Liver (tissue), 9 donors: ENCODE results near the gene RAPGEF6. TPM values are rescaled to one million over a fixed set of nuclear protein-coding genes. Genes with fewer than 3 reads are reported as not detected.

ENCODE experiments used
- DNase-seq: peaks from one replicate; pipeline ENCODE4 v3.0.0-alpha.2; 2017; ENCODE audit warnings: low spot score
- H3K27ac ChIP-seq, 2 donors: one replicate each; pipeline ENCODE4 v1.7.0; 2013; ENCODE audit warnings: inconsistent platforms in 2 of 2, low read length in 2 of 2, control low read depth in 1 of 2, low read depth in 1 of 2, mild to moderate bottlenecking in 1 of 2
- H3K27me3 ChIP-seq, 4 donors: one replicate each; pipeline versions ENCODE4 v1.6.1 to v1.7.0; 2013; ENCODE audit warnings: low read length in 3 of 4, inconsistent platforms in 1 of 4, mild to moderate bottlenecking in 1 of 4, moderate library complexity in 1 of 4; ENCODE audit not compliant: control insufficient read depth in 4 of 4, insufficient read depth in 4 of 4
- H3K36me3 ChIP-seq, 4 donors: one replicate each; pipeline versions ENCODE4 v1.6.1 to v1.7.0; 2013; ENCODE audit warnings: low read length in 3 of 4, mild to moderate bottlenecking in 3 of 4, low read depth in 1 of 4, moderate library complexity in 1 of 4; ENCODE audit not compliant: control insufficient read depth in 4 of 4, insufficient read depth in 3 of 4
- H3K4me1 ChIP-seq, 4 donors: one replicate each; pipeline versions ENCODE4 v1.6.1 to v1.7.0; 2013; ENCODE audit warnings: low read length in 3 of 4, mild to moderate bottlenecking in 3 of 4, moderate library complexity in 1 of 4; ENCODE audit not compliant: control insufficient read depth in 4 of 4, insufficient read depth in 4 of 4
- H3K4me3 ChIP-seq, 3 donors: one replicate each; pipeline versions ENCODE4 v1.6.1 to v1.7.0; 2013; ENCODE audit warnings: low read length in 3 of 3, control low read depth in 1 of 3, low read depth in 1 of 3, mild to moderate bottlenecking in 1 of 3
- H3K9ac ChIP-seq, 2 donors: one replicate each; pipeline ENCODE4 v1.7.0; 2013; ENCODE audit warnings: low read length in 2 of 2, mild to moderate bottlenecking in 2 of 2, moderate library complexity in 2 of 2, control low read depth in 1 of 2, low read depth in 1 of 2
- H3K9me3 ChIP-seq, 4 donors: one replicate each; pipeline versions ENCODE4 v1.6.1 to v1.7.0; 2013; ENCODE audit warnings: low read length in 3 of 4; ENCODE audit not compliant: control insufficient read depth in 4 of 4
- EGR1 ChIP-seq, 2 donors: IDR thresholded peaks; 2 replicates each; pipeline ENCODE4 v1.6.1; 2016 to 2018; ENCODE audit warnings: antibody characterized with exemption in 2 of 2, low read depth in 2 of 2
- FOXA1 ChIP-seq: IDR thresholded peaks from 2 replicates; pipeline ENCODE4 v1.6.1; 2016; ENCODE audit warnings: antibody characterized with exemption
- FOXA2 ChIP-seq: IDR thresholded peaks from 2 replicates; pipeline ENCODE4 v1.6.1; 2016; ENCODE audit warnings: antibody characterized with exemption
- GABPA ChIP-seq, 2 donors: IDR thresholded peaks in 1 of 2; conservative IDR thresholded peaks in 1 of 2; 2 replicates each; pipeline ENCODE4 v1.6.1; 2016; ENCODE audit warnings: antibody characterized with exemption in 2 of 2, mild to moderate bottlenecking in 1 of 2, moderate library complexity in 1 of 2
- HNF4A ChIP-seq, 2 donors: conservative IDR thresholded peaks; 2 replicates each; pipeline ENCODE4 v1.6.1; 2016; ENCODE audit warnings: antibody characterized with exemption in 2 of 2, mild to moderate bottlenecking in 2 of 2
- NR2F2 ChIP-seq: IDR thresholded peaks from 2 replicates; pipeline ENCODE4 v1.6.1; 2016; ENCODE audit warnings: antibody characterized with exemption
- RAD21 ChIP-seq, 2 donors: IDR thresholded peaks; 2 replicates each; pipeline ENCODE4 v1.6.1; 2016; ENCODE audit warnings: antibody characterized with exemption in 2 of 2, mild to moderate bottlenecking in 2 of 2
- RXRA ChIP-seq, 2 donors: IDR thresholded peaks; 2 replicates each; pipeline ENCODE4 v1.6.1; 2017 to 2018; ENCODE audit warnings: antibody characterized with exemption in 2 of 2, mild to moderate bottlenecking in 1 of 2
- TAF1 ChIP-seq: conservative IDR thresholded peaks from 2 replicates; pipeline ENCODE4 v1.6.1; 2016; ENCODE audit warnings: antibody characterized with exemption, mild to moderate bottlenecking
- YY1 ChIP-seq: IDR thresholded peaks from 2 replicates; pipeline ENCODE4 v1.6.1; 2016; ENCODE audit warnings: antibody characterized with exemption, mild to moderate bottlenecking
- WGBS: extraction: QIAGEN DNeasy Blood & Tissue Kit; methylation state at CpG from one replicate; pipeline ENCODE4 v1.1.7; 2013; 5-methylcytosine and 5-hydroxymethylcytosine counted together
- polyA plus RNA-seq, 2 donors: library from polyadenylated mRNA; stranded (reverse) in 1 of 2; unstranded in 1 of 2; fragments of 200-250 nt in 1 of 2; fragments of >200 nt in 1 of 2; fragmentation: Nextera tagmentation in 1 of 2; extraction: Ambion mirVana in 1 of 2; gene quantifications; one replicate each; pipeline versions ENCODE4 v1.2.1 to v1.2.3, GENCODE V29; 2013 to 2015
- total RNA-seq, 2 donors: library from RNA; depleted of rRNA; stranded (reverse); fragments of >200 nt; gene quantifications; one replicate each; pipeline ENCODE4 v1.2.3, GENCODE V29; 2014
- TF ChIP-seq, protein P1 (sequence below): IDR thresholded peaks from 2 replicates; pipeline ENCODE4 v1.6.1; 2016; ENCODE audit warnings: antibody characterized with exemption
- TF ChIP-seq, protein P2 (sequence below): fragments of 150-350 bp; IDR thresholded peaks from 2 replicates; pipeline ENCODE4 v1.5.1; 2017; ENCODE audit warnings: improper control_type of control experiment, low read depth, low read length; ENCODE audit not compliant: missing input control
- donor health status: healthy.
- donor health status: healthy.
- donor health status: healthy.
- donor health status: healthy.
- donor health status: healthy.

Gene RAPGEF6
- total and polyA plus RNA-seq, 4 donors, result 1.7 to 16.1 (median 8.6) TPM

DNA sequence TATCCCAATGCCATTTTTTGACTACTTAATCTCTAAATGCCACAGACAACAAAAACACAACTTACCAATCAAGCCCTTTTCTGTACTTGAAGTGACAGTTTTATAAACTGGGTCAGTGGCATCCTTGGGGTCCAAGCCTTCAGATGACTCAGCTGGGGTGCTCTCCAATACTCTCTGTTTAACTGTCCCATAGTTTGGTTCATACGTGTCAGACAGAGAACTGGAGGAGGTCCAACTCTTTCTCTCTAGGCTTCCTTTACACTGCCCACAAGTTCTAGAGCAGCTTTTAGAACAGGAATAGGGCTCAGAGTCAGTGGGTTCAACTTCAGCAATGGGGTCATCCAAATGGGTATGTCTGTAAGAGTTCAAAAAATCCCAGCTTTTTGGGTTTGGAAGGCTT is 204.2 kb downstream of the RAPGEF6 start:
- H3K4me3 ChIP-seq, result no peak overlapping the region
- H3K9ac ChIP-seq, result no peak overlapping the region
- H3K27me3 ChIP-seq, result no peaks in the 10 kb centered on the region
- TF ChIP-seq FOXA1 (no peak), HNF4A (conservative IDR thresholded peaks at IDR 0.05) (no peak)
- DNase-seq, result no peak
- H3K27ac ChIP-seq, result no peak overlapping the region
- no peaks in the 10 kb centered on the region for H3K9me3 ChIP-seq
- 69% methylated on average over 1 of the region's 1 CpG for WGBS
- H3K4me1 ChIP-seq, result no peaks in the 10 kb centered on the region
- H3K36me3 ChIP-seq, result peaks cover 10 to 29% (median 22%) of the 10 kb centered on the region in 4 donors

DNA sequence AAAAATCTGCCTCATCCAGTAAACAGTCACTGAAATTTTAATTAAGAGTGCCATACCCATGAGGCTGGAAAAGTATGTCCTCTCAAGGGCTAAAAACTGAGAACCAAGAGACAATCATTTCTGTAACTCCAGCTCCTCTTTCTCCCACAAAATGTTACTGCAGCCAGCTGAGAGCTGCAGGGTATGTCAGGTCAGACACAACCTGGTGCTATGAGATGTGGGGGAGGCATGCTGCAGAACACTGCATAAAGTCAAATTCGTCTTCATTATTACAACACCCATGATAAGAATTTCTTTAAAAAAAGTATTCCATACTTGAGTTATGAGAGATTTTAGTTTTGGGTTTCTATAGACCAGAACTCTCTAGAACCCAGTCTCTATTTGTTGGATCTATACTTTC is 209.0 kb downstream of the RAPGEF6 start:
- Histone ChIP-seq H3K9me3 (no peaks in the 10 kb centered on the region), H3K36me3 (peaks cover 10 to 21% (median 12%) of the 10 kb centered on the region in 4 donors), H3K9ac (no peak overlapping the region), H3K27me3 (no peaks in the 10 kb centered on the region), H3K4me3 (no peak overlapping the region), H3K4me1 (no peaks in the 10 kb centered on the region), H3K27ac (no peak overlapping the region)
- DNase-seq, result no peak
- TF ChIP-seq RXRA (IDR thresholded peaks at IDR 0.05), result no peak
- no peak for TF ChIP-seq NR2F2
- no peak for TF ChIP-seq HNF4A (conservative IDR thresholded peaks at IDR 0.05)
- TF ChIP-seq YY1, result no peak
- TF ChIP-seq, protein P1, sequence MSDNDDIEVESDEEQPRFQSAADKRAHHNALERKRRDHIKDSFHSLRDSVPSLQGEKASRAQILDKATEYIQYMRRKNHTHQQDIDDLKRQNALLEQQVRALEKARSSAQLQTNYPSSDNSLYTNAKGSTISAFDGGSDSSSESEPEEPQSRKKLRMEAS, result no peak
- no peak for TF ChIP-seq FOXA1
- 99% methylated on average over 1 of the region's 1 CpG for WGBS

DNA sequence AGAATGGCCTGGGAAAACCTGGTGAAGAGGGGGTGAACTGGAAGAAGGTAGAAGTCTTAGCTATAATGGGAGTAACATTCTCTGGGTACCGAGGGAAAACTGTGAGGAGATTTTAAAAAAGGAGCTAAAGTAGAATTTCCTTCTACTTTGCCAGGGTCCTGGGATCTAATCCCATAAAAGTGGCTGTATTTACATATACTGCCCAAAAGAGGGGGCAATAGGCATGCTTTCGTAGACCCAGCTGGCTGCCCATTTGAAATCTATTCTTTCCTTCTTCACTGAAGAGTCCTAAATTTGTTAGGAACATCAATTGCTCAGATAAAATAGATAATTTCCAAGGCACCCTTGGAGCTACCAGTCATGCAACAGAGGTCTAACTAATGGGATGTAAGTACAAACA is 212.0 kb downstream of the RAPGEF6 start:
- 84% methylated on average over 2 of the region's 2 CpGs for WGBS
- Histone ChIP-seq H3K4me3 (no peak overlapping the region), H3K9me3 (no peaks in the 10 kb centered on the region), H3K27ac (no peak overlapping the region), H3K36me3 (peaks cover 0 to 6% (median 4%) of the 10 kb centered on the region in 4 donors), H3K9ac (no peak overlapping the region), H3K27me3 (no peaks in the 10 kb centered on the region), H3K4me1 (no peaks in the 10 kb centered on the region)
- peak; percentile 74 to 77 for TF ChIP-seq RAD21 (IDR thresholded peaks at IDR 0.05)
- TF ChIP-seq RXRA (IDR thresholded peaks at IDR 0.05), result no peak
- no peak for TF ChIP-seq EGR1 (IDR thresholded peaks at IDR 0.05; ENCODE audit: low read depth in 2 of 2)
- TF ChIP-seq, protein P2, sequence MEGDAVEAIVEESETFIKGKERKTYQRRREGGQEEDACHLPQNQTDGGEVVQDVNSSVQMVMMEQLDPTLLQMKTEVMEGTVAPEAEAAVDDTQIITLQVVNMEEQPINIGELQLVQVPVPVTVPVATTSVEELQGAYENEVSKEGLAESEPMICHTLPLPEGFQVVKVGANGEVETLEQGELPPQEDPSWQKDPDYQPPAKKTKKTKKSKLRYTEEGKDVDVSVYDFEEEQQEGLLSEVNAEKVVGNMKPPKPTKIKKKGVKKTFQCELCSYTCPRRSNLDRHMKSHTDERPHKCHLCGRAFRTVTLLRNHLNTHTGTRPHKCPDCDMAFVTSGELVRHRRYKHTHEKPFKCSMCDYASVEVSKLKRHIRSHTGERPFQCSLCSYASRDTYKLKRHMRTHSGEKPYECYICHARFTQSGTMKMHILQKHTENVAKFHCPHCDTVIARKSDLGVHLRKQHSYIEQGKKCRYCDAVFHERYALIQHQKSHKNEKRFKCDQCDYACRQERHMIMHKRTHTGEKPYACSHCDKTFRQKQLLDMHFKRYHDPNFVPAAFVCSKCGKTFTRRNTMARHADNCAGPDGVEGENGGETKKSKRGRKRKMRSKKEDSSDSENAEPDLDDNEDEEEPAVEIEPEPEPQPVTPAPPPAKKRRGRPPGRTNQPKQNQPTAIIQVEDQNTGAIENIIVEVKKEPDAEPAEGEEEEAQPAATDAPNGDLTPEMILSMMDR, result peak; percentile 49
- DNase-seq, result no peak

DNA sequence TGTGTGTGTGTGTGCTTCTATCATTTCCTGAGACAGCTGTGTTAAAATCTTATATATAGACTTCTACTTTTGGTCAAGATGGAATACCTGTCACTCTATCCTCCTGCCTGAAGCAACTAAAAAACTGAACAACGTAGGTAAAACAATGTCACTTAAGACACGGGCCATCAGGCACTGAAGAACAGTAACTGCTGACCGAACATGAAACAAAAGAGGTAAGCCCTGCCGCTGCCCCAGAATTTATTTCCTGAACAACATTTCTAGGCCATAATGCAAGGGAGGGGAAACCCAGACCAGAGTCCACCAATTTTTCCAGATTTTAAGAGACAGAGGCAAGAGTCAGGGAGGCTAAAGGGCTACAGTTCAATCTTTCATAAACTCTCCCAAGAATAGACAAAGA is 215.2 kb downstream of the RAPGEF6 start:
- Histone ChIP-seq H3K27ac (no peak overlapping the region), H3K4me1 (peaks cover 0 to 3% (median 0%) of the 10 kb centered on the region in 4 donors), H3K9me3 (no peaks in the 10 kb centered on the region), H3K36me3 (peaks cover 0 to 3% (median 0%) of the 10 kb centered on the region in 4 donors), H3K27me3 (no peaks in the 10 kb centered on the region), H3K9ac (no peak overlapping the region), H3K4me3 (no peak overlapping the region)
- 80% methylated on average over 4 of the region's 4 CpGs for WGBS
- TF ChIP-seq EGR1 (IDR thresholded peaks at IDR 0.05; ENCODE audit: low read depth in 2 of 2) (no peak), FOXA1 (no peak), GABPA (IDR thresholded peaks at IDR 0.05 in 1 of 2, conservative IDR thresholded peaks at IDR 0.05 in 1 of 2) (no peak), HNF4A (conservative IDR thresholded peaks at IDR 0.05) (no peak), NR2F2 (no peak), FOXA2 (no peak), TAF1 (no peak)
- TF ChIP-seq, protein P1, result no peak
- TF ChIP-seq, protein P2, result no peak
- DNase-seq, result no peak
